Epithelial cell of esophagus (primary cell): ENCODE results near the gene UBAC2.

ENCODE experiments used
- DNase-seq: peaks from one replicate; pipeline ENCODE4 v3.0.0; 2010; ENCODE audit warnings: low read depth
- H3K4me3 ChIP-seq: 2 replicates; pipeline ENCODE4 v1.5.1; 2011; ENCODE audit warnings: mild to moderate bottlenecking, low read length, control low read depth
- CTCF ChIP-seq: IDR thresholded peaks from 2 replicates; pipeline ENCODE4 v1.5.1; 2011; ENCODE audit warnings: low read depth, mild to moderate bottlenecking, low read length, control low read depth, inconsistent platforms; ENCODE audit not compliant: insufficient read depth; ENCODE audit errors: missing control alignments

The UBAC2 gene

GRCh38 chr13:99200432-99201167 is at the start of gene UBAC2:
Gene UBAC2 (plus strand): TSS chr13:99200854. CDS start chr13:99200909, 55 bp downstream.
- peak; percentile 95 for DNase-seq
- H3K4me3 ChIP-seq: peak within 1 kb of the TSS; percentile 91
- TF ChIP-seq CTCF: no peak

GRCh38 chr13:99151516-99151915 is 49.1 kb upstream of the UBAC2 start:
- peak; percentile 96 for DNase-seq
- no peak overlapping the region for H3K4me3 ChIP-seq
- no peak for TF ChIP-seq CTCF

- TF ChIP-seq CTCF: no peak
- DNase-seq: peak; percentile 10
- H3K4me3 ChIP-seq: no peak overlapping the region
Observed at GRCh38 chr13:99153219-99153618, 47.4 kb upstream of the UBAC2 start.

- no peak overlapping the region for H3K4me3 ChIP-seq
- no peak for TF ChIP-seq CTCF
- DNase-seq: no peak
Observed at GRCh38 chr13:99154064-99154463, 46.6 kb upstream of the UBAC2 start.

GRCh38 chr13:99155821-99156220 is 44.8 kb upstream of the UBAC2 start:
- TF ChIP-seq CTCF: no peak

GRCh38 chr13:99157046-99157445 is 43.6 kb upstream of the UBAC2 start:
- TF ChIP-seq CTCF: no peak
- no peak overlapping the region for H3K4me3 ChIP-seq
- no peak for DNase-seq

More at GRCh38 chr13:99155821-99156220, 44.8 kb upstream of the UBAC2 start:
- no peak overlapping the region for H3K4me3 ChIP-seq
- DNase-seq: peak; percentile 58

GRCh38 chr13:99158846-99159245 is 41.8 kb upstream of the UBAC2 start:
- H3K4me3 ChIP-seq: no peak overlapping the region
- TF ChIP-seq CTCF: no peak
- peak; percentile 52 for DNase-seq
